GM12878 (cell line): ENCODE measurements around the gene DMKN. TPM values are rescaled to one million over a fixed set of nuclear protein-coding genes. Genes with fewer than 3 reads are reported as not detected.

Experiments
- ATAC-seq: fragments of 200-7000 bp; cut with Tn5 transposase; 3 replicates; pipeline ENCODE4 v1.9.1; 2020; ENCODE audit warnings: mild to moderate bottlenecking, moderate library complexity
- BruUV-seq: library from RNA; stranded (reverse); fragments of 400-500 nt; replicated peaks from 2 replicates; lab custom pipeline; 2021; lab: Mats Ljungman, UMichigan
- CTCF ChIA-PET: fragments of 300-600 bp; sonication (Branson Sonifier 250); formaldehyde crosslinking; extraction: SDS; loops from one replicate; lab custom pipeline; 2021; ENCODE audit warnings: inconsistent platforms; lab: Yijun Ruan, JAX
- POLR2A ChIA-PET: fragments of 350-600 bp; formaldehyde crosslinking; extraction: SDS; loops from one replicate; lab custom pipeline; 2021; ENCODE audit warnings: inconsistent platforms; lab: Charles Lee
- RAD21 ChIA-PET: fragments of 300-600 bp; sonication (Branson Sonifier 250); formaldehyde crosslinking; loops from one replicate; lab custom pipeline; 2023; ENCODE audit warnings: antibody characterized with exemption; ENCODE audit not compliant: unreplicated experiment; lab: Charles Lee
- SMC1A ChIA-PET: fragments of 300-600 bp; sonication (Branson Sonifier 250); formaldehyde crosslinking; loops from one replicate; lab custom pipeline; 2023; ENCODE audit not compliant: unreplicated experiment, uncharacterized antibody; lab: Charles Lee
- DNase-seq: peaks from one replicate; pipeline ENCODE4 v3.0.0-alpha.2; 2011; ENCODE audit warnings: low read depth, low spot score
- FAIRE-seq: peaks from 3 replicates; lab custom pipeline; 2011; peaks lifted over from hg19 to GRCh38; lab: Jason Lieb, UNC
- H2AFZ ChIP-seq: 2 replicates; pipeline ENCODE4 v1.6.0; 2011; ENCODE audit warnings: low read depth, low read length, control low read depth; ENCODE audit not compliant: control insufficient read depth
- H3K27ac ChIP-seq: 2 replicates; pipeline ENCODE4 v1.5.1; 2011; ENCODE audit warnings: control low read depth; ENCODE audit not compliant: control insufficient read depth, insufficient read depth
- H3K27me3 ChIP-seq, 2 experiments: replicated peaks in 1 of 2; 2 replicates each; pipeline versions ENCODE4 v1.6.0 to v1.6.1; 2011; ENCODE audit warnings: low read length in 1 of 2; ENCODE audit not compliant: control insufficient read depth in 2 of 2, insufficient read depth in 2 of 2
- H3K36me3 ChIP-seq, 2 experiments: 2 replicates each; pipeline ENCODE4 v1.5.1; 2011; ENCODE audit warnings: low read length in 1 of 2; ENCODE audit not compliant: control insufficient read depth in 2 of 2, insufficient read depth in 2 of 2
- H3K4me1 ChIP-seq: 2 replicates; pipeline ENCODE4 v1.6.1; 2011; ENCODE audit warnings: mild to moderate bottlenecking, low read length, moderate library complexity, mixed read lengths; ENCODE audit not compliant: control insufficient read depth, insufficient read depth
- H3K4me2 ChIP-seq: 2 replicates; pipeline ENCODE4 v1.6.0; 2011; ENCODE audit warnings: control low read depth; ENCODE audit not compliant: control insufficient read depth, insufficient read depth
- H3K4me3 ChIP-seq: fragments of 200-600 bp; sonication (generic); 2 replicates; pipeline ENCODE4 v1.5.1; 2016
- H3K79me2 ChIP-seq: 2 replicates; pipeline ENCODE4 v1.6.0; 2011; ENCODE audit warnings: low read length; ENCODE audit not compliant: control insufficient read depth, insufficient read depth
- H3K9ac ChIP-seq: 2 replicates; pipeline ENCODE4 v1.8.0; 2011; ENCODE audit warnings: low read length, control low read depth, mixed read lengths; ENCODE audit not compliant: control insufficient read depth, insufficient read depth
- H3K9me3 ChIP-seq: replicated peaks from 3 replicates; pipeline ENCODE4 v1.5.1; 2011; ENCODE audit warnings: mild to moderate bottlenecking, low read length; ENCODE audit not compliant: control insufficient read depth, insufficient read depth
- H4K20me1 ChIP-seq: 2 replicates; pipeline ENCODE4 v1.6.0; 2011; ENCODE audit not compliant: control insufficient read depth, insufficient read depth
- ATF7 ChIP-seq: fragments of 450-650 bp; IDR thresholded peaks from 2 replicates; pipeline ENCODE4 v1.6.1; 2016; ENCODE audit warnings: low read depth, mild to moderate bottlenecking
- BACH1 ChIP-seq: fragments of 450-650 bp; IDR thresholded peaks from 2 replicates; pipeline ENCODE4 v1.6.1; 2017; ENCODE audit warnings: mild to moderate bottlenecking, borderline replicate concordance
- BCL3 ChIP-seq: IDR thresholded peaks from 2 replicates; pipeline ENCODE4 v1.6.1; 2011; ENCODE audit warnings: borderline replicate concordance, low read depth, mild to moderate bottlenecking, moderate library complexity, low read length; ENCODE audit not compliant: insufficient read depth, poor library complexity, severe bottlenecking
- E2F8 ChIP-seq: fragments of 450-650 bp; IDR thresholded peaks from 2 replicates; pipeline ENCODE4 v1.6.1; 2018; ENCODE audit warnings: mild to moderate bottlenecking, low read depth, moderate library complexity; ENCODE audit not compliant: partially characterized antibody
- HSF1 ChIP-seq: fragments of 150-350 bp; IDR thresholded peaks from 2 replicates; pipeline ENCODE4 v1.6.1; 2014; ENCODE audit warnings: mild to moderate bottlenecking, low read depth, low read length
- KLF5 ChIP-seq: fragments of 450-650 bp; IDR thresholded peaks from 2 replicates; pipeline ENCODE4 v1.6.1; 2014; ENCODE audit warnings: mild to moderate bottlenecking; ENCODE audit not compliant: partially characterized antibody
- MEF2A ChIP-seq: IDR thresholded peaks from 2 replicates; pipeline ENCODE4 v1.6.1; 2011; ENCODE audit warnings: low read depth, mild to moderate bottlenecking, low read length, moderate library complexity; ENCODE audit not compliant: insufficient read depth
- POLR2A ChIP-seq: IDR thresholded peaks from 2 replicates; pipeline ENCODE4 v1.6.1; 2011; ENCODE audit warnings: low read depth, mild to moderate bottlenecking, low read length
- RFX5 ChIP-seq: IDR thresholded peaks from 2 replicates; pipeline ENCODE4 v1.6.1; 2011; ENCODE audit warnings: low read depth, low read length, improper control_type of control experiment
- RUNX3 ChIP-seq: IDR thresholded peaks from 2 replicates; pipeline ENCODE4 v1.6.1; 2012; ENCODE audit warnings: low read length, inconsistent platforms
- SMARCA5 ChIP-seq: fragments of 450-650 bp; IDR thresholded peaks from 2 replicates; pipeline ENCODE4 v1.6.1; 2017; ENCODE audit warnings: mild to moderate bottlenecking
- SP1 ChIP-seq: IDR thresholded peaks from one replicate; pipeline ENCODE4 v1.6.1; 2011; ENCODE audit warnings: low read depth, low read length
- ZBTB40 ChIP-seq: fragments of 450-650 bp; IDR thresholded peaks from 2 replicates; pipeline ENCODE4 v1.6.1; 2016; ENCODE audit warnings: mild to moderate bottlenecking, moderate library complexity, borderline replicate concordance
- ZNF24 ChIP-seq: fragments of 450-650 bp; IDR thresholded peaks from 2 replicates; pipeline ENCODE4 v1.6.1; 2017; ENCODE audit warnings: antibody characterized with exemption, mild to moderate bottlenecking
- WGBS: methylation state at CpG from one replicate; pipeline ENCODE4 v1.1.6; 2016; ENCODE audit warnings: low lambda C conversion rate; ENCODE audit not compliant: insufficient replicate concordance, insufficient coverage; ENCODE audit errors: missing lambda C conversion rate; 5-methylcytosine and 5-hydroxymethylcytosine counted together
- in situ Hi-C: fragments of 300-500 bp; cut with MboI; formaldehyde crosslinking; loops from 9 replicates; pipeline ENCODE4 v1.14.3; 2018; ENCODE audit warnings: mixed read lengths
- intact Hi-C: fragments of 100-400 bp; cut with micrococcal nuclease; formaldehyde crosslinking; loops from one replicate; pipeline ENCODE4 v1.14.2; 2022; ENCODE audit not compliant: unreplicated experiment
- polyA plus RNA-seq, 11 experiments: library from polyadenylated mRNA; depleted of rRNA in 4 of 11; unstranded in 6 of 11; stranded (reverse) in 5 of 11; fragments of >200 nt; fragmentation: Nextera tagmentation in 4 of 11; fragmentation: Illumina TruSeq in 1 of 11; extraction: Ambion mirVana in 4 of 11; extraction: Trizol in 1 of 11; gene quantifications; 1 replicate in 1 of 11; 2 replicates in 10 of 11; pipeline versions ENCODE4 v1.2.1 to v1.2.3, GENCODE V29; 2011 to 2016; ENCODE audit warnings: inconsistent platforms in 2 of 11, missing spikeins in 2 of 11, low read depth in 1 of 11
- total RNA-seq, 4 experiments: library from RNA; depleted of rRNA in 3 of 4; stranded (reverse); fragments of >200 nt in 3 of 4; fragmentation: Illumina TruSeq in 1 of 4; extraction: Trizol in 1 of 4; gene quantifications; 2 replicates each; pipeline versions ENCODE4 v1.2.1 to v1.2.3, GENCODE V29; 2013 to 2021

The DMKN gene
- total and polyA plus RNA-seq, 10 of the 15 experiments (the other 5 are each of a cell fraction or from before 2014, with no cell fraction given) = 36.4 to 114 (median 58.6) TPM

GRCh38 chr19:35518313-35518712, 4.9 kb upstream of the DMKN start (continued):
- TF ChIP-seq RUNX3 (no peak), KLF5 (no peak), POLR2A (no peak), ZNF24 (no peak), RFX5 (no peak)

GRCh38 chr19:35517342-35517741, 3.9 kb upstream of the DMKN start:
- 63% methylated on average over 2 of the region's 2 CpGs for WGBS
- DNase-seq (no peak), FAIRE-seq (no peak), ATAC-seq (no peak)
- H3K4me2 ChIP-seq = no peak overlapping the region
- ChIA-PET POLR2A (interaction anchor here (0.6 kb wide), 1 partner anchor 97 kb away, joined by 3 read pairs; no protein-coding TSS in a partner anchor), SMC1A (interaction anchor here (2.6 kb wide), 1 partner anchor 31 kb away, joined by 8 read pairs; no protein-coding TSS in a partner anchor), CTCF (interaction anchor here (0.8 kb wide), 1 partner anchor 8 kb away, joined by 5 read pairs; no protein-coding TSS in a partner anchor), RAD21 (no interaction called here)
- intact Hi-C loops (no loop called here), in situ Hi-C loops (no loop called here)
- H3K4me1 ChIP-seq = no peaks in the 10 kb centered on the region
- H3K9ac ChIP-seq = no peak overlapping the region
- H3K36me3 ChIP-seq = no peaks in the 10 kb centered on the region
- no peak overlapping the region for H3K27ac ChIP-seq
- BruUV-seq = no TSS peak
- H3K27me3 ChIP-seq = no peaks in the 10 kb centered on the region
- H3K9me3 ChIP-seq = no peaks in the 10 kb centered on the region
- no peak overlapping the region for H3K4me3 ChIP-seq
- H3K79me2 ChIP-seq = no peaks in the 10 kb centered on the region
- no peaks in the 10 kb centered on the region for H4K20me1 ChIP-seq
- H2AFZ ChIP-seq = no peak overlapping the region
- TF ChIP-seq HSF1 (no peak), ATF7 (no peak), BCL3 (no peak), E2F8 (no peak), SP1 (no peak), SMARCA5 (no peak), ZBTB40 (no peak), MEF2A (no peak), BACH1 (no peak)
